Metanephros (tissue), 2 donors: ENCODE measurements around the gene MRC1. TPM values are rescaled to one million over a fixed set of nuclear protein-coding genes. Genes with fewer than 3 reads are reported as not detected.
A peak's percentile ranks its signal among the peaks of the same experiment; 100 is the strongest.

ENCODE experiments used
- small RNA-seq: library from RNA; depleted of rRNA; stranded (forward); fragments of <200 nt; gene quantifications from one replicate; pipeline ENCODE3, GENCODE V24; 2014; ENCODE audit warnings: low replicate concordance
- total RNA-seq: library from RNA; depleted of rRNA; stranded (reverse); fragments of >200 nt; gene quantifications from one replicate; pipeline ENCODE4 v1.2.3, GENCODE V29; 2014

Gene MRC1
- 16.8 TPM for total RNA-seq

GRCh38 chr10:17808971-17809841 is at the start of gene MRC1:
Gene MRC1, plus strand, starts transcription at chr10:17809348. Its CDS starts 118 bp downstream, at chr10:17809466.

GRCh38 chr10:17951868-17952371 is 142.8 kb downstream of the MRC1 start, which contains the start of gene SLC39A12:
Gene SLC39A12, plus strand, starts transcription at chr10:17951918. Its CDS starts 1,359 bp downstream, at chr10:17953277.

Small RNAs within 50 kb of the gene (small RNA-seq; reads per million reads assigned to genes)
- gene MIR511, result 0.60 reads per million, percentile 69 among the genes with 10 or more reads in this experiment

Other genes with a start within 250 kb of the MRC1 start
- 25.3 TPM for gene HACD1, start 192.0 kb upstream of the MRC1 start, total RNA-seq
- gene STAM, start 165.2 kb upstream of the MRC1 start, total RNA-seq, result 30.5 TPM
- gene TMEM236, start 57.1 kb upstream of the MRC1 start, total RNA-seq, result 0.64 TPM
- gene SLC39A12, start 142.6 kb downstream of the MRC1 start, total RNA-seq, result not detected